Ramos (cell line): ENCODE data around the gene SAMSN1.

Experiments used
- in situ Hi-C: fragments of 300-500 bp; cut with MboI; formaldehyde crosslinking; loops from one replicate; pipeline ENCODE4 v1.14.3; 2022; ENCODE audit warnings: low sequenced_read_pairs; ENCODE audit not compliant: unreplicated experiment

SAMSN1 gene

GRCh38 chr21:14452727-14453241, 93.3 kb downstream of the SAMSN1 start:
- in situ Hi-C loops: no loop called here

DNA sequence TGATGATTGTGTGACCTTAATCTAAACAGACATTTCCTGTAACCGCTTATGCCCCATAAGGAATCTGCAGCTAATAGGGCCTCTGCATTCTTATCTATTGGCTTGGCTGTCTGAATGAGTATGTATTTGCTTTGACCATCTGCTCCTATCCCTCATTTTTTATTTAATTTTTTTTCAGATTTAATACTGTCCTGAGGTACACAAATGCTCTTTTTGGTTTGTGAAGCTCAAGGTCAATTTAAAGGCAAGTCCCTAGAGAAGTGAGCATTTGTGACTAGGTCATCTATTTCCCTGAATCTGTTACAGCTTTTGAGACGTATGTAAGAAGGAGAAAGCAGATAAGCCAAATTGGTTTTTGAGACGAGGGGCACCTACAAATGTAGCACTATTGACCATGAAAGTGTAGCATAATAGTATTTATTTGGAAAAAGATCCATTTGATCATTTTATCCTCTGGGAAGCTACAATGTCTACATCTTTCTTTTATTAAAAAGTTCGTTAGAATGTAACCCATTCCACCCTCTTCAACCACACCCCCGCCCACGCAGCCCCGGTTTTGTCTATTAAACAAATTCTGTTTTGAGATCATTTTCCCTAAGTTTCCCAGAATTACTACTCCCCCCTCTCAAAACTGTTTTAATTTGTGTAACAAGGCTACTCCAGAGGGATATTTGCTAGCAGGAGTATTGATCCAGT, 93.9 kb downstream of the SAMSN1 start:
- in situ Hi-C loops: no loop called here

DNA sequence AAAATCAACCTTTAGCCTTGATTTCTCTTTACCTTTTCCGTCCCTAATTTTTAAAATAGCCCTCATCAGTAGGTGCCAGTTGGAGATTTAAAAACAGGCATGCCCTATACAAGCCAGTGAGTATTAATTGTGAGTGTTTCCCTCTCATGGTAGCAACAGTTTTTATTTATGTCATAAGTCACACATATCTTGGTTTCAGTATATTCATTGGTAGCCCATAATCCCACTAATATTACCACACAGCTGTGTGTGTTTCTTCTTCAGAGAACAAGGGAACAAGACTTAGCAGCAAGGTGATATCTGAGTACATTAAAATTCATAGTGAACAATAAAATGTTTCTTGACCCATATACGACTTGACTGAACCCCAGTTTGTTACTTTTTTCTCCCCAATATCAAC, 94.6 kb downstream of the SAMSN1 start:
- in situ Hi-C loops: no loop called here

GRCh38 chr21:14448784-14449183, 97.3 kb downstream of the SAMSN1 start:
- in situ Hi-C loops: no loop called here

DNA sequence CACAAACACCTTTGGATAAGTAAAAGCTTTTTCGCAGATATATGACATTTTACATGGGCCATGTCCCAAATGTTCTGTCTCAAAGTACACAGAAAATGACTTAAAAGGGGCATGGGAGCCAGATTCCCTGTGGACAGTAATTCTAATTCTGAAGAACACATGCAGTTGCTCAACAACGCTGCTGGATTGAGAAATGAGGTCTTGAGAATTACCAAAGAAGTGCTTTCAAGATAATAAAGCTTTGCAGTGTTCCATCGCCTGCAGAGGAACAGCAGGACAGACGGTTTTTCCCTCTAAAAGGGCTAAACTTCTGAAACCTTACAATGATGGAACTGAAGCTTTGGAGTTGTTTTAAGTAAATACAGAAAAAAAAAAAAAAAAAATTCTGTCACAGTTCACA, 107.9 kb downstream of the SAMSN1 start:
- in situ Hi-C loops: no loop called here

DNA sequence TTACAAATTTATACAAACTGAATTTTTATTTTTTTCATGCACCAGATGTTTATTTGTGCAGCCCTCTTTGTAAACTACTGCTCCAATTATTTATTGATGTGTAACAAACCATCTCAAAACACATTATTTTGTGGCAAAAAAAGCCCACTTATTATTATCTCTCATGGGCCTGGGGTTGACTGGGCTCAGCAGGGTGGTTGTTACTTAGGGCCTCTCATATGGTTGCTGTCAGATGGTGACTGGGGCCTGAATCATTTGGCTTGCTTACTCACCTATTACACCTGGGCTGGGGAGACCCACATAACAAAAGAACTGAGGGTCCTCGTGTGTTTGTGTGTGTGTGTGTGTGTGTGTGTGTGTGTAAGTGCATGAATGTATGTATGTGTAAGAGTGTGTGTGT, 110.7 kb downstream of the SAMSN1 start:
- in situ Hi-C loops: no loop called here
